Measurements from ENCODE around the gene MED20.

GRCh38 chr6:41966214-41966920 is 45.4 kb upstream of the MED20 start:
- TF ChIP-seq ZNF274 (IDR thresholded peaks at IDR 0.05; ENCODE audit: borderline replicate concordance, extremely low read depth, low read length) (no peak), MAX (IDR thresholded peaks at IDR 0.05) (no peak)
